Cardiac fibroblast (primary cell): ENCODE results near the gene PJA2.
"Not testable (repeated sequence)": the region's sequence is repeated elsewhere in the genome, so short reads cannot be mapped to it uniquely, and the experiment has no call there.

Experiments used
- DNase-seq, 2 donors: peaks; one replicate each; pipeline versions ENCODE4 v3.0.0 to v3.0.0-alpha.2; 2010; ENCODE audit warnings: low read depth in 2 of 2
- H3K4me3 ChIP-seq, 2 donors: replicated peaks in 1 of 2; 1 replicate in 1 of 2; 2 replicates in 1 of 2; pipeline ENCODE4 v1.5.1; 2011; ENCODE audit warnings: low read depth in 2 of 2, low read length in 2 of 2, mild to moderate bottlenecking in 2 of 2, moderate library complexity in 1 of 2
- TF ChIP-seq, protein P1 (sequence below): IDR thresholded peaks from one replicate; pipeline ENCODE4 v1.5.1; 2011; ENCODE audit warnings: low read depth, mild to moderate bottlenecking, low read length, inconsistent platforms

Gene PJA2

DNA sequence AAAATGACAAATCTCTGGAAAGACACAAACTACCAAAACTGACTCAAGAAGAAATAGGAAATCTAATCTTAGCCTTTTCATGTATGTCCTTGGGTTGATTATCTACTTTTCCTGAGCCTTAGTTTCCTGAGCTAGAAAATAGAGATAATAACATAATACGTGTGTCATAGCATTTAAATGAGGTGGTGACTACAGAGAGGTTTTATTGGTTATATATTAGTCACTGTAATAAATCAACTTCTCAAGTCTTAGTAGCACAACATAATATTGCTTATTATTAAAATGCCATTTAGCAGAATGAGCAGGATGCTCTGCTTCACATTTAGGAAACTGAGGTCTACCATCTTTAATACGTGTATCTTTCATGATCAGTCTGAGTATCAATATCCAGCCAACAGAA lies 7.1 kb upstream of the PJA2 start:
- TF ChIP-seq, protein P1, sequence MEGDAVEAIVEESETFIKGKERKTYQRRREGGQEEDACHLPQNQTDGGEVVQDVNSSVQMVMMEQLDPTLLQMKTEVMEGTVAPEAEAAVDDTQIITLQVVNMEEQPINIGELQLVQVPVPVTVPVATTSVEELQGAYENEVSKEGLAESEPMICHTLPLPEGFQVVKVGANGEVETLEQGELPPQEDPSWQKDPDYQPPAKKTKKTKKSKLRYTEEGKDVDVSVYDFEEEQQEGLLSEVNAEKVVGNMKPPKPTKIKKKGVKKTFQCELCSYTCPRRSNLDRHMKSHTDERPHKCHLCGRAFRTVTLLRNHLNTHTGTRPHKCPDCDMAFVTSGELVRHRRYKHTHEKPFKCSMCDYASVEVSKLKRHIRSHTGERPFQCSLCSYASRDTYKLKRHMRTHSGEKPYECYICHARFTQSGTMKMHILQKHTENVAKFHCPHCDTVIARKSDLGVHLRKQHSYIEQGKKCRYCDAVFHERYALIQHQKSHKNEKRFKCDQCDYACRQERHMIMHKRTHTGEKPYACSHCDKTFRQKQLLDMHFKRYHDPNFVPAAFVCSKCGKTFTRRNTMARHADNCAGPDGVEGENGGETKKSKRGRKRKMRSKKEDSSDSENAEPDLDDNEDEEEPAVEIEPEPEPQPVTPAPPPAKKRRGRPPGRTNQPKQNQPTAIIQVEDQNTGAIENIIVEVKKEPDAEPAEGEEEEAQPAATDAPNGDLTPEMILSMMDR, result no peak
- no peak for DNase-seq
- H3K4me3 ChIP-seq, result no peak overlapping the region

DNA sequence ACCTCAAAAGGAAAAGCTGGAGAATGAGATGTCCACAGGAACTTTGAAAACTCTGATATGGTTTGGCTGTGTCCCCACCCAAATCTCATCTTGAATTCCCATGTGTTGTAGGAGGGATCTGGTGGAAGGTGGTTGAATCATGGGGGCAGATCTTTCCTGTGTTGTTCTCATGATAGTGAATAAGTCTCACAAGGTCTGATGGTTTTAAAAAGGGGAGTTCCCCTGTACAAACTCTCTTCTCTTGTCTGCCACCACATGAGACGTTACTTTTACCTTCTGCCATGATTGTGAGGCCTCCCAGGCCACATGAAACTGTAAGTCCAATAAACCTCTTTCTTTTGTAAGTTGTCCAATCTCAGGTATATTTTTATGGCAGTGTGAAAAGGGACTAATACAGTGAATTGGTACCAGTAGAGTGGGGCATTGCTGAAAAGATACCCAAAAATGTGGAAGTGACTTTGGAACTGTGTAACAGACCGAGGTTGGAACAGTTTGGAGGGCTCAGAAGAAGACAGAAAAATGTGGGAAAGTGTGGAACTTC lies 4.2 kb upstream of the PJA2 start:
- peak in 1 of 2 donors; percentile 22 for DNase-seq
- not testable (repeated sequence) for H3K4me3 ChIP-seq

DNA sequence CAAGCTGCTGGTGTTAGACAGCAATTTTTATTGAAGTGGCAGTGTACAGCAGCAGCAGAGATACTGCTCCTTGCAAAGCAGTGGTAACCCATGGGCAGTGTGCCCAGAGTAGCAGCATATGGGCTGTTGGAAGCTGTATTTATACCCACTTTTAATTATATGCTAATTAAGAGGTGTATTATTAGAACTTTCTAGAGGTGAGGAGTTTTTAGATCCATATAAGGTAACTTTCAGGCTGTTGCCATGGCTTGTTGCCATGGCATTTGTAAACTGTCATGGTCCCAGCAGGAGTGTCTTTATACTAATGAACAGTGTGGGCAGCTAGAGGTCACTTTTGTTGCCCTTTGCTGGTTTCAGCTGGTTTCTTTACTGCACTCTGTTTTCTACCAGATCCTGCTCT lies 3.7 kb upstream of the PJA2 start:
- DNase-seq, result peak; percentile 12 to 48

DNA sequence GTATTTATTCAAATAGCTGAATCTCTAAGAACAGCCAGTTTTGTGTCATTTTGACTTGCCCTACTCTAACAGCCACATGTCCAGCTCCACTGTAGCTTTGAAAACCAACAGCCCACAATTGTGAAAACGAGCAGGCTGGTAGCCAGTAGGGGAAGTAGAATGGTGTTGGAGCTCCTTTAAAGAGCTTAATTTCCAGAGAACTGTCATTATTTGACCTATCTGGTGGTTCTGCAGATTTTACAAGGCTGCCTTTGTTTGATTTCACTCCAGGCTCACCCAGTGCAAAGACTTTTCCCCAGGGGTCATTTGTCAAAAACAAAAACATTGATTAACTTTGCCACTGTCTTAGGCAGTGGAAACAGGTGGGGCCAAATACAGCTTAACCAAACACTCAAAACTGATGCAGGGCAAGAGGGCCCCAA lies 3.2 kb upstream of the PJA2 start:
- no peak overlapping the region for H3K4me3 ChIP-seq
- DNase-seq, result no peak
- TF ChIP-seq, protein P1, result no peak

More for the DNA sequence above, 3.7 kb upstream of the PJA2 start:
- H3K4me3 ChIP-seq, result no peak overlapping the region
- TF ChIP-seq, protein P1, result no peak

DNA sequence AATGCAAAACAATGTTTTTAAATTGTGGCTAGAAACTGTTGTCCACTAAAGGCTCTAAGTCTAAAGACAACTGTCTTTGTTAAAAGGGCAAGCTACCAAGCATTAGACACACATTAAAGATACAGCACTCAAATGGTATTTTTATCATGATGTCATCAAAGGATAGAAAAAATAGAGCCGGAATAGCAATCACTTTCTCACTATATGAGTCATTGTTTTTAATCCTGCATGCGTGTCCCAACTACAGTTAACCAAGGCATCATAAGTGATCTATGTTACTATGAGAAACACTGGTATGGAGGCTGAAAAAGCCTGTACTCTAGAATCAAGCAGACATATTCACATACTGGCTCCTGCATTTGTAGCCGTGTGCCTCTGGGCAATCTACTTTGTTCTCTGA lies 1.9 kb upstream of the PJA2 start:
- H3K4me3 ChIP-seq, result no peak overlapping the region
- peak; percentile 91 to 95 for DNase-seq
- TF ChIP-seq, protein P1, result no peak

DNA sequence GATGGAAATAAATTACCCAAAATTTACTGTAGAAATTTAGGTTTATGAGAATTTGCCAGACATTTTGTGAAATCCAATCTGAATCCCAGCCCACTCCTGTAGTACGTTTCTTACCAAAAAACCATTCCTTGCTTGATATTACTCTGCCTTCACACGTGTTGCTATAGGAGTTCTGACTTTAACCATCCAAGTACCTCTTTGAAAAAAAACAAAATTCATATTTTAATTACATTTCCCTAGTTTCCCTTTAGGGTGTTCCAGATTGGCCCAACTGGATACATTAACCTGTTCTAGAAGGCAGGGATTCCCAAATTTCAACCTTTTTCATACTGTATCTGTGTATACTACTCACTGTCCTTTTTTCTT lies 1.4 kb upstream of the PJA2 start:
- no peak for DNase-seq
- H3K4me3 ChIP-seq, result peak overlapping the region; percentile 49 to 50
- TF ChIP-seq, protein P1, result no peak

DNA sequence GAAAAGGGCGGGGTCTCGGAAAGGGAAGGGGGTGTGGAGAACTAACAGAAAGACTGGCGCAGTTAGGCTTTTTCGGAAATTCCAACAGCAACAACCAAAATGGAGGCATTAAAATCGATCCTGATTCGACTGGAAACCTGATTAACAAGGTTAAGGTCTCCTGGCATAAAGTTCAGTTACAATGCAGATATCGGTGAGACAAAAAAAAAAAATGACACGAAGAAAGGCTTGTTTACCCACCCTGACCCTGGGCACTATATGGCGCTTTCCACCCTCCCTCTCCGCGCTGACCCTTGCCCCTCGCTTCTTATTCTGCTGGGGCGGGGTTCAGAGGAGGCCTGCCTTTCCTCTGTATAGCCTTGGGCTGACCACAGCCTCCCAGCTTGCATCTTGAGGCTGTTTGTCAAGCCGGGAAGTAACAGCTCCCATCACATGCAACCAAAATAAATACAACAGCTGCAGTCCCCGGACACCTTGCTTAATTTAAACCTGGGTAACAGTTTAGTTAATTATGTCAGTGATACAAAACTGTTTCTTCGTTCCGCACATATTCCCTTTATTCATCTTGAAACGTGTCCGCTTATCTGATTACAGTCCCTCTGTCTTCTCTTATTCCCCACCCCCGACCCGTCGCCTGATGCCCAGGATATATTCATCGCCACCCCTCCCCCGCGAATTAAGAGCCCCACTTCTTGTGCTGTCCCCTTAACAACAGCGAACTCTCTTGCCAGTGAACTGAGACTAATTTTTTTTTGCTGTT lies 795 bp upstream of the PJA2 start:
- DNase-seq, result peak; percentile 84 to 91
- TF ChIP-seq, protein P1, result no peak
- peak overlapping the region; percentile 49 to 50 for H3K4me3 ChIP-seq
